Activated T-helper 1 cell treated with anti-CD3 and anti-CD28 coated beads, Interleukin-12 subunit alpha, Interleukin-12 subunit beta, Interleukin-2, Interleukin-4 antibody, amounts not matched to agents 30 ng/mL and 10 ng/mL and 1 ng/mL, durations not matched to agents 14 hours and 24 hours and 36 hours (primary cell): ENCODE measurements around the gene GDAP2. TPM values are rescaled to one million over a fixed set of nuclear protein-coding genes. Genes with fewer than 3 reads are reported as not detected.

Source experiments
- total RNA-seq: library from RNA; stranded (reverse); gene quantifications from 2 replicates; pipeline ENCODE4 v1.2.3, GENCODE V29; 2022

Gene GDAP2
- total RNA-seq, 1 donor from 2014 or later, result 29.0 TPM

Other genes starting within 250 kb of the GDAP2 start
- gene WDR3, start 118 bp upstream of the GDAP2 start, total RNA-seq, result 68.3 and 72.8 TPM in 2 replicates